Glutamatergic neuron (in vitro differentiated cells): ENCODE measurements around the gene DUSP19. TPM values are rescaled to one million over a fixed set of nuclear protein-coding genes. Genes with fewer than 3 reads are reported as not detected.

Source experiments
- DNase-seq: peaks from one replicate; pipeline ENCODE4 v3.0.0; 2022
- H3K27ac Mint-ChIP-seq: one replicate; pipeline ENCODE4 v1.8.0; 2020; ENCODE audit warnings: mild to moderate bottlenecking, mixed read lengths, inconsistent platforms; ENCODE audit not compliant: unreplicated experiment
- H3K27me3 Mint-ChIP-seq: one replicate; pipeline ENCODE4 v1.8.0; 2020; ENCODE audit warnings: mild to moderate bottlenecking, moderate library complexity, mixed read lengths, inconsistent platforms; ENCODE audit not compliant: unreplicated experiment
- H3K36me3 Mint-ChIP-seq: one replicate; pipeline ENCODE4 v1.8.0; 2020; ENCODE audit warnings: mild to moderate bottlenecking, mixed read lengths, inconsistent platforms; ENCODE audit not compliant: unreplicated experiment
- H3K4me1 Mint-ChIP-seq: one replicate; pipeline ENCODE4 v1.8.0; 2020; ENCODE audit warnings: mild to moderate bottlenecking, low read depth, mixed read lengths, inconsistent platforms; ENCODE audit not compliant: unreplicated experiment
- H3K4me3 Mint-ChIP-seq: one replicate; pipeline ENCODE4 v1.8.0; 2020; ENCODE audit warnings: mild to moderate bottlenecking, mixed read lengths, inconsistent platforms; ENCODE audit not compliant: unreplicated experiment
- H3K9me3 Mint-ChIP-seq: one replicate; pipeline ENCODE4 v1.8.0; 2020; ENCODE audit warnings: mild to moderate bottlenecking, moderate library complexity, mixed read lengths, inconsistent platforms; ENCODE audit not compliant: unreplicated experiment
- total RNA-seq: library from RNA; stranded (reverse); fragmentation: NEBNext Ultra II Directional; extraction: Animal tissue kit (Norgen Biotek cat#: 25700); gene quantifications from one replicate; pipeline ENCODE4 v1.2.1, GENCODE V29; 2021; ENCODE audit not compliant: unreplicated experiment
- TF ChIP-seq, protein P1 (sequence below): fragments of 200-600 bp; sonication (generic); IDR thresholded peaks from one replicate; pipeline ENCODE4 v1.5.0; 2021; ENCODE audit not compliant: partially characterized antibody, unreplicated experiment

The DUSP19 gene
- total RNA-seq, 1 donor from 2014 or later: 1.6 TPM

DNA sequence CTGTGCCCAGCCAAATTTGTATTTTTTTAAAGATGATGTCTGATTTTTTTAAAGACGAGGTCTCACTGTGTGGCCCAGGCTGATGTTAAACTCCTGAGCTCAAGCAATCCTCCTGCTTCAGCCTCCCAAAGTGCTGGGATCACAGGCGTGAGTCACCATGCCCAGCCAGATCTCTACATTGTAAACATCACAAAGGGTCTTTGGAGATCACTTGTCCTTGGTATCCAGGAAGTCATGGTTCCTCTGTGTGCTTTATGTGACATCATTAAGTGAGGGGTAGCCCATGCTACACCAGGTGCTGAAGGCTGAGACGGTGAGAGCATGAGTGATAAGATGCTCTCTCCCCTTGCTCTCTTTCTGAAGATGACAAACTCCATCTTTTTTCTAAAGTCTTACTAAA lies 38.7 kb downstream of the DUSP19 start:
- H3K27ac Mint-ChIP-seq: no peak overlapping the region
- H3K4me3 Mint-ChIP-seq: no peak overlapping the region
- H3K36me3 Mint-ChIP-seq: no peaks in the 10 kb centered on the region
- DNase-seq: no peak
- peaks cover 3% of the 10 kb centered on the region for H3K9me3 Mint-ChIP-seq
- no peaks in the 10 kb centered on the region for H3K27me3 Mint-ChIP-seq
- TF ChIP-seq, protein P1, sequence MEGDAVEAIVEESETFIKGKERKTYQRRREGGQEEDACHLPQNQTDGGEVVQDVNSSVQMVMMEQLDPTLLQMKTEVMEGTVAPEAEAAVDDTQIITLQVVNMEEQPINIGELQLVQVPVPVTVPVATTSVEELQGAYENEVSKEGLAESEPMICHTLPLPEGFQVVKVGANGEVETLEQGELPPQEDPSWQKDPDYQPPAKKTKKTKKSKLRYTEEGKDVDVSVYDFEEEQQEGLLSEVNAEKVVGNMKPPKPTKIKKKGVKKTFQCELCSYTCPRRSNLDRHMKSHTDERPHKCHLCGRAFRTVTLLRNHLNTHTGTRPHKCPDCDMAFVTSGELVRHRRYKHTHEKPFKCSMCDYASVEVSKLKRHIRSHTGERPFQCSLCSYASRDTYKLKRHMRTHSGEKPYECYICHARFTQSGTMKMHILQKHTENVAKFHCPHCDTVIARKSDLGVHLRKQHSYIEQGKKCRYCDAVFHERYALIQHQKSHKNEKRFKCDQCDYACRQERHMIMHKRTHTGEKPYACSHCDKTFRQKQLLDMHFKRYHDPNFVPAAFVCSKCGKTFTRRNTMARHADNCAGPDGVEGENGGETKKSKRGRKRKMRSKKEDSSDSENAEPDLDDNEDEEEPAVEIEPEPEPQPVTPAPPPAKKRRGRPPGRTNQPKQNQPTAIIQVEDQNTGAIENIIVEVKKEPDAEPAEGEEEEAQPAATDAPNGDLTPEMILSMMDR: no peak
- H3K4me1 Mint-ChIP-seq: no peaks in the 10 kb centered on the region

DNA sequence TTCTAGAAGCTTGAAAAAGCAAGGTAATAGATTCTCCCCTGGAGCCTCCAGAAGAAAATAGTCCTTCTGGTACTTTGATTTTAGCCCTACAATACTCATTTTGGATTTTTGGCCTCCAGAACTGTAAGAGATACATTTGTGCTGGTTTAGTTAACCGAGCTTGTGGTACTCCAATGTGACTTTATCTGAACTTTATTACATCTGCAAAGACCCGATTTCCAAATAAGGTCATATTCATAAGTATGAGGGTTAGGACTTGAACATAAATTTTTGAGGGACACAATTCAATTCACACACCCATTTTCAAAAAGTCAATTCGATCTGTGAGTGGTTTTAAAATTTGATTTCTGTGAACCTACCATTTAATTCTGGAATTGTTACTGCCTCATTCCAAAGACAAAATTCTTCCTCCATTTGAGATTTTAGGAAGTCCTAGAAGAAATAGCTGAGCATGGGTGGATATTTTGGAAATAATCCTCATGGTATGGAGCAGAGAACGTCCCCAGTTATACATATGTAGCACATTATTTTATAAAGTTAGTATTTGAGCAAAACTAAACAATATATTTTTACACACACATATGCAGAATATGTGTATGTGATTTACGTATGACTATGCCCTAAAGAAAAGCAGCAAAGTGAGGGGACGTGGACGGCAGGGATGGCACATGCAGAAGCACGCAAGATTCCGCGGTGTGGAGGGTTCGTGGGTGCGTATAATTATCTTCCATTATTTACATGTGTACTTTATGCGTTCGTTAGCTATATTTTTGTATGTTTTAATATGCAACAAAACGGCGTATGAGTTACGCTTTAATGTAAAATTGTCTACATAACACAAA lies 44.8 kb downstream of the DUSP19 start:
- peaks cover 11% of the 10 kb centered on the region for H3K9me3 Mint-ChIP-seq
- no peaks in the 10 kb centered on the region for H3K36me3 Mint-ChIP-seq
- H3K4me3 Mint-ChIP-seq: peak overlapping the region; percentile 96
- H3K27ac Mint-ChIP-seq: peak overlapping the region; percentile 92
- TF ChIP-seq, protein P1: no peak
- H3K27me3 Mint-ChIP-seq: no peaks in the 10 kb centered on the region
- peaks cover 4% of the 10 kb centered on the region for H3K4me1 Mint-ChIP-seq
- no peak for DNase-seq

DNA sequence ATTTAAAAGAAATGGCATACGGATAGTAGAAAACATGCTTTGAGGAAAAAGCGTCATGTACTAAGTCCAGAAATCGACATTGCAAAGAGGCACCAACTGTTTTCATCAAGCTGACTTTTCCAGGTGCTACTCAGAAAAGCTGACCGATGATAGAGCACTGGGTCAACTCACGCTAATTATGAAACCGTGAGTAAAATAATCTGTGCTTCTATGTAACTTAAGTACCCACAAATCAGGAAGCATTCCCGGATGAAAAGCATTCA lies 45.3 kb downstream of the DUSP19 start:
- TF ChIP-seq, protein P1: no peak
- Mint-ChIP-seq H3K27me3 (no peaks in the 10 kb centered on the region), H3K27ac (peak overlapping the region; percentile 92), H3K4me1 (peaks cover 4% of the 10 kb centered on the region), H3K4me3 (peak overlapping the region; percentile 96), H3K9me3 (peaks cover 11% of the 10 kb centered on the region), H3K36me3 (no peaks in the 10 kb centered on the region)
- no peak for DNase-seq

DNA sequence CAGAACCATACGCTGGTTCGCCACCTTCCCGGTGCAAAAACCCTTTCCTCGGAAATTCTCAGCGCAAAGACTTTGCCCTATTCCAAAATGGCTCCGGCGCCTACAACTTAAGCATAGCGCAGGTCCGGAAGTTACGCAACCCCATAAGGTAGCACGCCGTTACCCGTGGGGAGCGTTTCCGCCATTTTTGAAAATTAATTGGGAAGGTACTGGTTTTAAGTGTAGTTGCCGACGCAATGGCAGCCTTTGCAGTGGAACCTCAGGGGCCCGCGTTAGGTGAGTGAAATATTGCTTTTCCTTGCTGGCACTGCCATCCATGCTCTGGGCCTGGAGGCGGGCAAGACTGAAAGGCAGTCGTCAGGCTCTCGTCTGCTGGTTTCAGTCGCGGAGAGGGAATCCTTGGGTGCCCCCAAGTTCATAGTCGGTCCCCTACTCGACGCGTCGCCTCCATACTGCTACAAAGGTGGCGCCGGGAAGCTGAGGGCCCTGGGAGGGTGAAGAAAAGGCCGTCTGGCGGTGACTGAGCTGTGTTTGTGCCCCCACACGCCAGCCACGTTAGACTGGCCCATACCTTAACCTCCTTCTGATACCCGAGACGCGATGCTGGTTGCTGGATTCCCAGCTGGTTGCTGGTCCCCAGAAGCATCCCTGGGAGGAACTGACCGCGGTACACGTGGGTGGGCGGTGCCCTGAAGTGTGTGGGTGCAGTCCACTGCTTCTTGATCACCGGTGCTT lies 45.8 kb downstream of the DUSP19 start, which contains the start of gene NUP35:
Gene NUP35, plus strand, starts transcription at position 222 of the 735 bp plus-strand sequence. Its CDS starts 15 bp downstream, at position 237.
- Mint-ChIP-seq H3K27me3 (no peaks in the 10 kb centered on the region), H3K4me1 (peaks cover 4% of the 10 kb centered on the region), H3K9me3 (peaks cover 11% of the 10 kb centered on the region), H3K27ac (peak within 1 kb of the TSS; percentile 92), H3K4me3 (peak within 1 kb of the TSS; percentile 96), H3K36me3 (no peaks in the 10 kb centered on the region)
- DNase-seq: peak; percentile 86
- TF ChIP-seq, protein P1: no peak

DNA sequence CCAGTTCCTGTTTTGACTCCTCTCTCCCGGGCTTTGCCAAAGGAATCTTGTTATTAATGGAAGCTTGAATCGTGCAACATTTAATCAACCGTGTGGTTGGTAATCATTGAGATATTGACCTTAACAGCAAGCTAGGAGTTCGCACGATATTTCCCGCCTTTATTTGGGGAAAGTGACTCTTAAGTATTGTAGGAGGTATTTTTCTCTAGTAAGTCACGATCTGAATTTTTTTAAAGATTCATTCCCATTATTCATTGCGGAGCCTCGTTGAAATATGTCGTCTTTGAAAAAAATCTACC lies 46.4 kb downstream of the DUSP19 start:
- Mint-ChIP-seq H3K9me3 (peaks cover 11% of the 10 kb centered on the region), H3K27ac (peak overlapping the region; percentile 78), H3K27me3 (no peaks in the 10 kb centered on the region), H3K36me3 (no peaks in the 10 kb centered on the region), H3K4me3 (peak overlapping the region; percentile 96), H3K4me1 (peaks cover 4% of the 10 kb centered on the region)
- TF ChIP-seq, protein P1: no peak
- DNase-seq: no peak
